GM13976 (cell line): ENCODE results near the gene GRIA3.

Experiments
- DNase-seq: peaks from one replicate; pipeline ENCODE4 v3.0.0; 2012; ENCODE audit warnings: low spot score
- in situ Hi-C: fragments of 300-500 bp; cut with MboI; formaldehyde crosslinking; loops from one replicate; pipeline ENCODE4 v1.12.0; 2022; ENCODE audit warnings: low sequenced_read_pairs, mixed read lengths, inconsistent platforms; ENCODE audit not compliant: unreplicated experiment
- TF ChIP-seq, protein P1 (sequence below): IDR thresholded peaks from 2 replicates; pipeline ENCODE4 v1.5.1; 2012; ENCODE audit warnings: borderline replicate concordance, mild to moderate bottlenecking; ENCODE audit not compliant: insufficient read depth; ENCODE audit errors: extremely low read depth, missing control alignments, control extremely low read depth

Gene GRIA3

DNA sequence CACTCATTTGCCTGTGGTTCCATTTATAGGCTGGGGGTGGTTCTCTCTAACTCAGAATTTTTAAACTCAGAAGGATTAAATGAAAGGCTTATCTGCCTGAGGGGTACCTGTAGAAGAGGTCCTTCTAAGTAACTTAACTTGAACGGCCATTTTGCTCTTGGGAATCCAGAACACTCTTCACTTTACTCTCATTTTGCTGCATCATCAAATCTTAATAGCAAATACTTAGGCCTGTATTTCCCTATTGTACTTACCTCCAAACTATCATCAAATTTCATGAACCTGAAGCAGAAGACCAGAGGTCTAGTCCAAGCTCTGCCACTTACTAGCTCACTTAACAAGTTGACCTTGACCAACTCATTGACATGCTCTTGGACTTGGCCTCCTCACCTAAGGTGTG lies 70.4 kb downstream of the GRIA3 start:
- in situ Hi-C loops, result no loop called here
- TF ChIP-seq, protein P1, sequence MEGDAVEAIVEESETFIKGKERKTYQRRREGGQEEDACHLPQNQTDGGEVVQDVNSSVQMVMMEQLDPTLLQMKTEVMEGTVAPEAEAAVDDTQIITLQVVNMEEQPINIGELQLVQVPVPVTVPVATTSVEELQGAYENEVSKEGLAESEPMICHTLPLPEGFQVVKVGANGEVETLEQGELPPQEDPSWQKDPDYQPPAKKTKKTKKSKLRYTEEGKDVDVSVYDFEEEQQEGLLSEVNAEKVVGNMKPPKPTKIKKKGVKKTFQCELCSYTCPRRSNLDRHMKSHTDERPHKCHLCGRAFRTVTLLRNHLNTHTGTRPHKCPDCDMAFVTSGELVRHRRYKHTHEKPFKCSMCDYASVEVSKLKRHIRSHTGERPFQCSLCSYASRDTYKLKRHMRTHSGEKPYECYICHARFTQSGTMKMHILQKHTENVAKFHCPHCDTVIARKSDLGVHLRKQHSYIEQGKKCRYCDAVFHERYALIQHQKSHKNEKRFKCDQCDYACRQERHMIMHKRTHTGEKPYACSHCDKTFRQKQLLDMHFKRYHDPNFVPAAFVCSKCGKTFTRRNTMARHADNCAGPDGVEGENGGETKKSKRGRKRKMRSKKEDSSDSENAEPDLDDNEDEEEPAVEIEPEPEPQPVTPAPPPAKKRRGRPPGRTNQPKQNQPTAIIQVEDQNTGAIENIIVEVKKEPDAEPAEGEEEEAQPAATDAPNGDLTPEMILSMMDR, result no peak
- DNase-seq, result no peak

DNA sequence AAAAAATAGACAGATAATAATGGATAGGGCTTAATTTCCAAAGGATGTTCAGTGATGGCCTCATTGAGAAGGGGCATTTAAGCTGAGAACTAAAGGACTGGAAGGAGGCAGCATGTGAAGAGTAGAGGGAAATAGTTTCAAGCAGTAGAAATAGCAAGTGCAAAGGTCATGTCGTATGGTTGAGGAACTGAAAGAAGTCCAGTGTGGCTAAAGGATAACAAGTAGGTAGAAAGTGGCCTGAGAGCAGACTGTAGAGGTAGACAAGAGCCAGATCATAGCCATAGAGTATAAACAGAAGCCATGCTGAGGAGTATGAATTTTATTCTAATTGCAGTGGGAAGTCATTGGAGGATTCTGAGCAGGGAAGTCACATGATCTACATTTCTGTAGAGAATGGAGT lies 72.3 kb downstream of the GRIA3 start:
- TF ChIP-seq, protein P1, result no peak
- DNase-seq, result peak; percentile 7
- in situ Hi-C loops, result no loop called here

DNA sequence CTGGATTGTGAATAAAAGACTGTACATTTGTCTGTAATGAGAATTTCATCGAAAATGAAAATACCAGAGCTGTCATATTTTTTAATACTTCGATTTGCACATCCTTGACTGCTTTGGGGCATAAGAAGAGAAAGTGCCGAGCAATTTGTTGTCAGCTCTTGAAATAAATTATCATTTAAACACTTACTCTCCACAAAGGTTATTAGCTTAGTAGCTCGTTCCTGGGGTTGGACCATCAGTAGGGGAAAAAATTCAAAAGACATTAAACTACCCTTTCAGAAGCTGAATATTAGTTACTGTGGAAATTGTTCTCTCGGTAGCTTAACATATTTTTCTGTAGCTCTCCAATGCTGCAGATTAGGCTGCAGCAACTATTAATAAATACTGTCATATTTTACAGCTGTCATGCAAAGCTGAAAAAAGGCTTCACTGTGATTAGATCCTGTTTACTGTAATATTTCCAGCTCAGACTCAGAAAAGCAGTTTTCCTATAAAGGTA lies 76.9 kb downstream of the GRIA3 start:
- in situ Hi-C loops, result no loop called here
- no peak for DNase-seq
- TF ChIP-seq, protein P1, result no peak

DNA sequence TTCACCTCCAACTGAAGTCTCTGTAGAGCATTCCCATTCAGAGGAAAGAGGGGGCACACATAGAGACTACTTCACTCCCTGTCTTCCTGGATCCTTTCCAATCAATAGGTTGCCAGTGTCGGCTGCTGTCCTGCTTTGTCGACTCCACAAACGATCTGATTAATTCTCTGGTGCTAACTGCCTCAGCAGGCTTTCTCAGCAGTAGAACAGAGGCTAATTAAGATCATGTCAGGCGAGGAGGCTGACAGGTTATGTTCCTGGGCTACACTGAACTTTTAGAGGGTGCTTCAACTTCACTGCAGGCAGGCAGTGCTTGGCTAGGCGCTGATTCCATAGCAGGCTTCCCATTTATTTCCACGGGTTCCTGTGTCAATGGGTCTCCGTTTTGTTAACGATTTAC lies 79.2 kb downstream of the GRIA3 start:
- DNase-seq, result no peak
- in situ Hi-C loops, result no loop called here
- TF ChIP-seq, protein P1, result no peak

DNA sequence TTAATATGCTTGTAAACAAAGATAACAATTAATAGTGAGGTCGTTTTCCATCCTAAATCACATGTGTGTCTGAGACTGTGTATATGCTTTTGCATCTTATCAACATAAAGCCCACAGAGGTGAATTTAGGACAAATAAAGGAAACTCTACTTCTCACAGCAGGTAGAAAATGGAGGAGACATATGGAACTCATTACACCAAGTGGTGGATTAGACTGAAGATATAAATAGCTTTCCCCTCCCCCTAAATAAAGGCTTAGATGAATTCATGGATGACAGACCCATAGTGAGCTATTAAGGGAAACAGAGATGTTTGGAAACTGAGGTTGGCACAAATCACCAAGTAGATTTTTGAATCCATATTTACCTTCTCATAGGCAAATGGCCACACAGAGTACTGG lies 79.7 kb downstream of the GRIA3 start:
- in situ Hi-C loops, result no loop called here
- TF ChIP-seq, protein P1, result no peak
- no peak for DNase-seq

DNA sequence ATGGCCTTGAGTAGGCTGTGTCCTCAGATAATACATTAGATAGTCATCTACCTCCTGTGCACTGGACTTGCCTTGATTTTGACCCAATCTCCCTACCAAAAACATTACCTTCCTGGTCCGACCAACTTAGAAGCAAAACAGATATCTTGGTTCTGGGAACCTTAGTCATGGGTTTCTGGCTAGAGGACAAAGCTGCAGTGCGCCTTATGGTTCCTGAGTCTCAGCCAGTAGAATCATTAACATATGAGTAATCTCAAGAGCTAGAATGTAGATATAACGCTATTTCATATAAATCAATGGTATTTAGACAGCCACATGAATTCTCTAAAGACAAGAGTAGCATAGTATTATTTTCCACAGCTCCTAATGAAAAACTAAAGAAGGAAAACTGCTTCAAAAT lies 83.1 kb downstream of the GRIA3 start:
- in situ Hi-C loops, result no loop called here
- DNase-seq, result no peak
- TF ChIP-seq, protein P1, result no peak

DNA sequence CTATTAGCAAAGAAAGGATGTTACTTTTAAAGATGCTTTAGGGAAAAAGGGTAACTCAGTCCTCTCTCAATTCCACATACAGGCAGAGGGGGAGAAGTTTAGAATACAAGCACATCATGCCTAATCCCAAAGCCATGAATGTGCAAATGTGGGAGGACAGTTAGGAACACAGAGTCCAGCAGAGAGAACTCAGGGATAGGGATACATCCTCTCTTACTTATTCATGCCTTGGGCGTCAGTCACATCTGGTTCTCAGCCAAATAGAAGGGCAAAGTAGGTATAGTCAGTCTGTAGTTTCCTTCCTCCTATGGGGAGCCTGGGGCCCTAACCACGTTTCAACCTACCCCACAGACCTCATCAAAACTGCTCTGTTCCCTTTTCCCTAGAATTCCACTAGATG lies 87.8 kb downstream of the GRIA3 start:
- TF ChIP-seq, protein P1, result no peak
- in situ Hi-C loops, result no loop called here
- DNase-seq, result no peak
